ENCODE data around the gene PRRX2.

GRCh38 chr9:129714511-129715061, 49.1 kb downstream of the PRRX2 start:
- TF ChIP-seq EZH2 (IDR thresholded peaks at IDR 0.05; ENCODE audit: borderline replicate concordance, insufficient read depth, low read depth, low read length, poor library complexity, severe bottlenecking) = no peak
- no peak for TF ChIP-seq CTCF (IDR thresholded peaks at IDR 0.05)
